NCI-H446 treated with DMSO at 0.1 percent for 48 hours (cell line): ENCODE measurements around the gene SCN8A.
"Not testable (repeated sequence)": the region's sequence is repeated elsewhere in the genome, so short reads cannot be mapped to it uniquely, and the experiment has no call there.

ENCODE experiments used
- DNase-seq: peaks from one replicate; lab custom pipeline; 2025; lab: John Stamatoyannopoulos, UW

The SCN8A gene

DNA sequence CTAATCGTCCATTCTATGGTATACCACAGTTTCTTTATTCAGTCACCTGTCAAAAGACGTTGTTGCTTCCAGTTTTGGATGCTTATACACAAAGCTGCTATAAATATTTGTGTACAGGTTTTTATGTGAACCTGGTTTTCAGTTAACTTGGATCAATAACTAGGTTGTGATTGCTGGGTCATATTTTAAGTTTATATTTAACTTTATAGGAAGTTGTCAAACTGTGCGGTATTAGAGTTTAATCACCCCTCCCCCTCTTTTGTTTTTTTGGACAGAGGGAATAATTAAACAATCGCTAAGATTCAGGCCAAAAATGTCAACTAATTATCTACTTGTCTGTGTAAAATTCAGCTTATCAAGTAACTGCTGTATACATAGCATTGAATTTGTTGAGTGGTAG lies 34.3 kb downstream of the SCN8A start:
- DNase-seq: no peak

DNA sequence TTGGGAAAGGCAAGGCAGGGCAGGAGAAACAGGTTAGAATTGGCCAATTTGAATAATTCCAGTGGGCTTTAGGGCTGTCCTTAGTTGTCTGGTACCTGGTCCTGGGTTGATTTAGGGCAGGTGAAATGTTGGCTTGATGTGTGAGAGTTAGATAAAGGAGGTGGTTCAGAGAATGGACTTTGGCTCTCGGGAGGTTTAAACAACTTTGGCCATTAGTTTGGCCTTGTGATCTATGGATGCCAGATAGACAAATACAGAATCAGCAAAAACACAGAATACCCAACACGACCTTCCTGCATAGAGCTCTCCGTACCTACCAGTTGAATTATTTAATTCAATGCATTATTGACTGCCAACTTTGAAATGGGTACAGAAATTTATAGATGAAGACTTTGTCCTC lies 35.1 kb downstream of the SCN8A start:
- no peak for DNase-seq

DNA sequence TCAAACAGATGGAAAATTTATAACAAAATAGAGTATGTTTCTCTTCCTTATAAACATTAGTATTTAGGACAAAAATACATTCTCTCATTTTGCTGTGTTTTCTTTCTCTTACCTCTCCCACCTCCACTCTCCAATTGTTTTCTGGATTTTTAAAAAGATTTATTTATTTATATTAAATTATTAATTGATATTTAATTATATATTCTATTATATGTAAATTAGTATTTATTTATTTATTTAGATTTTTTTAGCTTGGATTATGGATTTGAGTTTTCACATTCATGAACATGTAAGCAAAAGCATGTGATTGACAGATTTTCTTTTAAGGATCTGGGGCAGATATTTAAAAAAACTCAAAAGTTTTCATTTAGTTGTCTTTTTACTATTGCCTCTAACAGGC lies 35.6 kb downstream of the SCN8A start:
- DNase-seq: no peak

GRCh38 chr12:51630256-51630880 lies 39.3 kb downstream of the SCN8A start:
- no peak for DNase-seq

DNA sequence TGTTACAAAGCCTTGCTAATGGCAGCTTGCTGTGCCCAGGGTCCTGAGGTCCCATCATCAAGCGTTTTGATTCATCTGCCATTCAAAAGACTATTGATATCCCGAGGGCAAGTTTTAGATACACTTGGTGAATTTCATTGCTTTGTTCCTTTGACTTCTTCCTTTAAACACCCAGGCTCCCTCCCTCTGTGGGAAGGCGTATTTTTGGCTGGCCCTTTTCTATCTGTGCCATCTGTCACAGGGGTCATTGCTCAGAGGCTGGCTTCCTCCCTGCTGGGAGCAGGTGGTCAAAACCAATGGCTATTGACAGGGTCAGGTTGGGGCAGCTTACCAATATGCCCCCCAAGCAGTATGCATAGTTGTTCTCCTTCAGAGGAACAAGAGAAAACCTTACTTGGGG lies 40.0 kb downstream of the SCN8A start:
- peak; percentile 0 for DNase-seq

DNA sequence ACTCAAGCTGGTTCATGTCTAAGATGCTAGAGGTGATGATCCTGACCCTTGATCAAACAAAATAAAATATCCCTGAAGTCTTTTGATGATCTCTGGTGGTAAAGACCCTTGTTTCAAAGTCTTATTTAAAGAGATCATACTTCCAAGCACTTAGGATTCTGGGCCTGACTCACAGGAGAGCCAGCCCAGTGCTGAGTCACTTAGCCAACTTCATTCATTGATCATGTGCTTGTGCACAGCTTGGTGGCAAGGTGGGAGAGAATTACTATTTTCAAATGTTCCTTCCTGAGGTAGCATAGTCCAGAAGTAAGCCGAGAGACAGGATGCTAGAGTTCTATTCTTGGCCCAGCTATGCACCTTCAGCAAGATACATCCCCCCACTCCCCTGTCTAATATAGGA lies 40.6 kb downstream of the SCN8A start:
- peak; percentile 14 for DNase-seq

- no peak for DNase-seq
These were observed 41.6 kb downstream of the SCN8A start for GRCh38 chr12:51632623-51633022.

GRCh38 chr12:51635346-51635745 lies 44.3 kb downstream of the SCN8A start:
- DNase-seq: no peak

DNA sequence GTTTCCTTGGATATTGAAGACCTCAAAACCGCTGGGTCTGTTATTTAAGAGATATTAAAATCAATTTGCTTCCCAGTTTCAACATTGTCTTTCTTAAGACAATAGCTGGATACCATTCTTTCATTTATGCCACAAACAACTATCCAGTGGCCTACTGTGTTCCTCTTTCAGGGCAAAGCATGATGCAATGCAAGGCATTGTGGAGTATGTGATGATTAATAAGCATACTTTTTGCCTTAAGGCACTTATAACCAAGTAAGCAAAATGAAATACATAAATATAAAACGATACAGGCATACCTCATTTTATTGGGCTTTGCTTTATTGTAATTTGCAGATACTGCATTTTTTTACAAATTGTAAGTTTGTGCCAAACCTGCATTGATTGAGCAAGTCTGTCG lies 45.5 kb downstream of the SCN8A start:
- no peak for DNase-seq

DNA sequence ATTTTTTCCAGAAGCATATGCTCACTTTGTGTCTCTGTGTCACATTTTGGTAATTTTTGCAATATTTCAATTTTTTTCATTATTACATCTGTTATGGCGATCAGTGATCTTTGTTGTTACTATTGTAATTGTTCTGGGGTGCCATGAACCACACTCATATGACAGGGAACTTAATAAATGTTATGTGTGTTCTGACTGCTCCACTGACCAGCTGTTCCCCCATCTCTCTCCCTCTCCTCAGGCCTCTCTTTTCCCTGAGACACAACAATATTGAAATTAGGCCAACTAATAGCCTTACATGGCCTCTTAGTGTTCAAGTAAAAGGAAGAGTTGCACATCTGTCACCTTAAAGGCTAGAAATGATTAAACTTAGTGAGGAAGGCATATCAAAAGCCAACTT lies 46.0 kb downstream of the SCN8A start:
- no peak for DNase-seq

DNA sequence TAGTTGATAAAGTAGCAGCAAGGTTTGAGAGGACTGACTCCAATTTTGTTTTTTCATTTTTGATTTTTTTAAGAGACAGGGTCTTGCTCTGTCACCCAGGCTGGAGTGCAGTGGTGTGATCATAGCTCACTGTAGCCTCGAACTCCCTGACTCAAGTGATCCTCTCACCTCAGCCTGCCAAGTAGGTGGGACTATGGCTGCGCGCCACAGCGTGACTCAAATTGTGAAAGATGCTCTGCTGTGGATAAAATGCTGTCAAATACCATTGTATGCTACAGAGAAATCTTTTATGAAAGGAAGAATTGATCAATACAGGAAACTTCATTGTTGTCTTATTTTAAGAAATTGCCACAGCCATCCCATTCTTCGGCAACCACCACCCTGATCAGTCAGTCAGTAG lies 48.3 kb downstream of the SCN8A start:
- DNase-seq: no peak

DNA sequence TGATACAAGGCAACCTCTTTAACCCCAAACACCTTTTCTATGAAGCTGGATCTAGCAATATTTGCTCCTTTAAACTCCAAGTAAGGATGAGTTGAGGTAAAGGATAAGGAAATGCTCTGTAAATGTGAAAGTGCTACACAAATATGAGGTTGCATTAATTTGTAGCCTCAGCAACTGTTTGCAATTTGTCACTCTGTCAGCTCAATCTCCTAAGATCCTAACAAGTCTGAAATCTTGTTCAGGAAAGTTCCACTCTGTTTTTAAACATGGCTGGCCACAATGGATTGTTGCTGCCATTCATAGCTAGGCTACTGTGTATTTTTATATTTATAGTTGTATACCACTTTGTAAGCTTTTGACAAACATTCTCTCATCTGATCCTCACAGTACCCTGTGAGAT lies 51.3 kb downstream of the SCN8A start:
- no peak for DNase-seq

GRCh38 chr12:51643951-51644350 lies 52.9 kb downstream of the SCN8A start:
- DNase-seq: no peak

- not testable (repeated sequence) for DNase-seq
These were observed 53.7 kb downstream of the SCN8A start for GRCh38 chr12:51644691-51645090.

- DNase-seq: no peak
These were observed 54.9 kb downstream of the SCN8A start for GRCh38 chr12:51645961-51646360.

DNA sequence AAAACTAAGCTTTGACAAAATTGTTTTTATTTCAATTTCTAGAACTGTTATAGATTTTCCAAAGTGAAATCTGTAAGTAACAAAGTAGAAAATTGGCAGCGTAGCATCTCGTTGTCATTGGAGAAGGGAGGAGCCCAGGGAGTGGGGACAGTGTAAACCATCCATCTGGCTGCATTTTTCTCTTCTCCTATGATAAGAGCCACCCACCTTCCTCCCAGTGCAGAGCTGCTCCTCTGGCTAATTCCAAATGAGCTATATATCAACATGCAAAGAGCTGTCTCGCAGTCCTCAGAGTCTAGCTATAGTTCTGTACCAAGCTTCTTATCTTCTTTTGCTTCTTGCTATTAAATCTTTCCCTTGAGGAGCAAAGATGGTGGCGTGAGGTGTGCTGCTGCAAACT lies 56.6 kb downstream of the SCN8A start:
- no peak for DNase-seq

- DNase-seq: no peak
These were observed 62.4 kb downstream of the SCN8A start for GRCh38 chr12:51653431-51653830.

- no peak for DNase-seq
These were observed 70.2 kb downstream of the SCN8A start for GRCh38 chr12:51661199-51661598.

DNA sequence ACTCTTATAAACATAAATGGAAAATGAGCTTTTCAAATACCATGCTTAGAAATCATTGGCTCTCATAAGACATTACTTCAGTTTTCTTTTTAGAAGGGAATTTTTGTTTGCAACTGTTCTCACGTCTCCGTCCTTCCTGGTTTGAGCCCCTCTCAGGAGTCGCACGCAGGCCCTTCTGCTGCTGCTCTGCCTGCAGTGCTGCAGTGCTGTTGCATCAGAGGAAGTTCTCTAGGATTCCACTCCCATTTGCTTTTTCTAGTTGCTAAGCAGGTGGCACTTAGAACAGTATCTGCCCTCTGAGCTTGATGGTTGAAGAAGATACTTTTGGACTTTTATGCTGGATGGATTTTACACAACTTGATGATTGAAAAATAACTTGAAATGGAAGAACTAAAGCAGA lies 70.8 kb downstream of the SCN8A start:
- no peak for DNase-seq

DNA sequence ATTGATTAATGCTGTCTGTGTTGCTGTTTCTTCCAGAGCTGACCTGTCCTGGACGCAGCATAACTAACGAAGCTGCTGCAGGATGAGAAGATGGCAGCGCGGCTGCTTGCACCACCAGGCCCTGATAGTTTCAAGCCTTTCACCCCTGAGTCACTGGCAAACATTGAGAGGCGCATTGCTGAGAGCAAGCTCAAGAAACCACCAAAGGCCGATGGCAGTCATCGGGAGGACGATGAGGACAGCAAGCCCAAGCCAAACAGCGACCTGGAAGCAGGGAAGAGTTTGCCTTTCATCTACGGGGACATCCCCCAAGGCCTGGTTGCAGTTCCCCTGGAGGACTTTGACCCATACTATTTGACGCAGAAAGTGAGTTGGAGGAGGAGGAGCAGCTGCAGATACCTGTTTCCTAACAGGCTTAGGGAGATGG lies 71.7 kb downstream of the SCN8A start:
- DNase-seq: no peak

GRCh38 chr12:51663390-51663789 lies 72.4 kb downstream of the SCN8A start:
- no peak for DNase-seq

- DNase-seq: no peak
These were observed 75.7 kb downstream of the SCN8A start for GRCh38 chr12:51666696-51667095.

DNA sequence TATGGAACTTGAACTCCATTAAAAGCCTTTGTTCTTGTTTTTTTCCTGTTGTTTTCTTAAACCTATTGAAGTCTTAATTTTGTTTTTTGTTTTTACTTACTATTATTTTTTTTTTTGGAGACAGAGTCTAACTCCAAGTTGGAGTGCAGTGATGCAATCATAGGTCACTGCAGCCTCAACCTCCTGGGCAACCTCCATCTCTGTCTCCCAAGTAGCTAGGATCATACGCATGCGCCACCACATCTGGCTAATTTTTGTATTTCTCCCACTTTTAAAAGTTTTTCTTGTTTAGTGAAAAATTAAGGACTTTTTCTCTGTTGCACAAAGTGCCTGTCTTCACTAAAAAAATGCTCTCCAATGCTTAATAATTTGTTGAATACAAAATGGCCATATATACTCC lies 76.2 kb downstream of the SCN8A start:
- no peak for DNase-seq

DNA sequence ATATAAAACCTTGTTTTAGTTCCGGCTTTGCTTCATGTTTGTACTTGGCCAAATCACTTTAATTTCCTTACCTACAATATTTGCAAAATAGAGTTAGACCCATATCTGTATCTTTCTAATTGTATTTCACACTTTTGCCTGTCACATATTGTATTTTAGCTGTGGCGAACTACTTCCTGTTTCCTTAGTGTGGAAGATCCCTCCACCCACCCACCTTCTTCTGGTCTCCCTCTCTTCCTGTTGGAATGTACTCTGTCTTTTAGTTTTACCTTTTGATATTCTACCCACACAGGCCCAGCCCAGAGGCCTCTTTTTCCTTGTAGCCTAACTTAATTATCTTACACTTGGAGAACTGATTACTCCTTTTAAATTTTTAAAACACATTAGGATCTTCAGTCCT lies 78.2 kb downstream of the SCN8A start:
- DNase-seq: no peak

DNA sequence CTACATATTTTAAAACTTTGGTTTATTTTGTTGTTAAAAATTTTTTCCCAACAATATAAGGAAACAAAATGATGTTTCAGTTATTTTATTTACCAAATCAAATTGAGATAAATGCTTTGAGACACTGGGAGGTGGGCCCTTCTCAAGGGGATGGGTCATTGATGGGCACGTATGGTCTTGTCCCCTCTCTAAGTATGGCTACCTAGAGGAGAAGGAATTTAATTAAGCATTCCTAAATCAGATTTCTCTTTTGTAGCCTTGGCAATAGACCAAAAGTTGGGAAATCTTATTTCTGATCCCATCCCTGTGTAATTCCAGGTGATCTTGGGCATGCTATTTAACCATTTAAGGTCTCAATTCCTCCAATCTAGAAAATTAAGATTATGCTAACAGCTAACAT lies 79.0 kb downstream of the SCN8A start:
- DNase-seq: no peak
